Amniotic epithelial cell (primary cell): ENCODE measurements around the gene GALNT7.

Source experiments
- DNase-seq: peaks from one replicate; pipeline ENCODE4 v3.0.0-alpha.2; 2010; ENCODE audit warnings: low read depth

Gene GALNT7

GRCh38 chr4:173346074-173346473 lies 177.5 kb downstream of the GALNT7 start:
- DNase-seq: peak; percentile 52

GRCh38 chr4:173347467-173347866 lies 178.9 kb downstream of the GALNT7 start:
- no peak for DNase-seq

- no peak for DNase-seq
Measured at GRCh38 chr4:173357939-173358338, 189.3 kb downstream of the GALNT7 start.

GRCh38 chr4:173360587-173361221 lies 192.1 kb downstream of the GALNT7 start:
- peak; percentile 7 for DNase-seq

- no peak for DNase-seq
Measured at GRCh38 chr4:173362666-173363065, 194.1 kb downstream of the GALNT7 start.

GRCh38 chr4:173365359-173365996 lies 196.9 kb downstream of the GALNT7 start:
- no peak for DNase-seq

- DNase-seq: peak; percentile 5
Measured at GRCh38 chr4:173367285-173367684, 198.7 kb downstream of the GALNT7 start.

GRCh38 chr4:173367946-173368345 lies 199.3 kb downstream of the GALNT7 start:
- DNase-seq: peak; percentile 32

- no peak for DNase-seq
Measured at GRCh38 chr4:173370130-173370476, 201.5 kb downstream of the GALNT7 start.

- DNase-seq: peak; percentile 96
Measured at GRCh38 chr4:173370477-173371291, 202.1 kb downstream of the GALNT7 start, which contains the start of gene SAP30. SAP30 (plus strand) TSS chr4:173370954; CDS start chr4:173371183, 229 bp downstream.

- DNase-seq: peak; percentile 68
Measured at GRCh38 chr4:173371292-173372192, 202.9 kb downstream of the GALNT7 start.
